A673 (cell line): Measurements from ENCODE around the gene CTNNBL1.

ENCODE experiments used
- EZH2 ChIP-seq: fragments of 200-600 bp; sonication (generic); IDR thresholded peaks from 2 replicates; pipeline ENCODE4 v1.6.1; 2017; ENCODE audit warnings: borderline replicate concordance, low read depth, mild to moderate bottlenecking, mixed read lengths, antibody characterized with exemption, low read length; ENCODE audit not compliant: poor library complexity, severe bottlenecking
- TF ChIP-seq, protein P1 (sequence below): fragments of 300-800, 200-600 bp; sonication (generic); conservative IDR thresholded peaks from 2 replicates; pipeline ENCODE4 v1.5.1; 2017; ENCODE audit warnings: low read depth, mild to moderate bottlenecking, antibody characterized with exemption, low read length, moderate library complexity, mixed read lengths

- TF ChIP-seq, protein P1, sequence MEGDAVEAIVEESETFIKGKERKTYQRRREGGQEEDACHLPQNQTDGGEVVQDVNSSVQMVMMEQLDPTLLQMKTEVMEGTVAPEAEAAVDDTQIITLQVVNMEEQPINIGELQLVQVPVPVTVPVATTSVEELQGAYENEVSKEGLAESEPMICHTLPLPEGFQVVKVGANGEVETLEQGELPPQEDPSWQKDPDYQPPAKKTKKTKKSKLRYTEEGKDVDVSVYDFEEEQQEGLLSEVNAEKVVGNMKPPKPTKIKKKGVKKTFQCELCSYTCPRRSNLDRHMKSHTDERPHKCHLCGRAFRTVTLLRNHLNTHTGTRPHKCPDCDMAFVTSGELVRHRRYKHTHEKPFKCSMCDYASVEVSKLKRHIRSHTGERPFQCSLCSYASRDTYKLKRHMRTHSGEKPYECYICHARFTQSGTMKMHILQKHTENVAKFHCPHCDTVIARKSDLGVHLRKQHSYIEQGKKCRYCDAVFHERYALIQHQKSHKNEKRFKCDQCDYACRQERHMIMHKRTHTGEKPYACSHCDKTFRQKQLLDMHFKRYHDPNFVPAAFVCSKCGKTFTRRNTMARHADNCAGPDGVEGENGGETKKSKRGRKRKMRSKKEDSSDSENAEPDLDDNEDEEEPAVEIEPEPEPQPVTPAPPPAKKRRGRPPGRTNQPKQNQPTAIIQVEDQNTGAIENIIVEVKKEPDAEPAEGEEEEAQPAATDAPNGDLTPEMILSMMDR: peak; percentile 25; the same call in 1 of the 2 replicates
- TF ChIP-seq EZH2: no peak
These were observed 64.5 kb downstream of the CTNNBL1 start for GRCh38 chr20:37758332-37758731.
